Esophagus squamous epithelium (tissue), 4 donors: ENCODE results near the gene DNAJC13.

Source experiments
- CTCF ChIP-seq, 6 experiments: fragments of 450-650 bp in 4 of 6; fragments of 200-600 bp in 2 of 6; sonication (generic) in 2 of 6; IDR thresholded peaks; one replicate each; pipeline ENCODE4 v1.5.1; 2016 to 2019; ENCODE audit warnings: antibody characterized with exemption in 6 of 6, mild to moderate bottlenecking in 4 of 6, moderate library complexity in 4 of 6
- POLR2A ChIP-seq, 4 donors: fragments of 450-650 bp; IDR thresholded peaks; one replicate each; pipeline ENCODE4 v1.6.1; 2017; ENCODE audit warnings: antibody characterized with exemption in 4 of 4, mild to moderate bottlenecking in 4 of 4, moderate library complexity in 3 of 4

GRCh38 chr3:132570016-132570415, 152.7 kb downstream of the DNAJC13 start:
- TF ChIP-seq CTCF (IDR thresholded peaks at IDR 0.05): no peak
- TF ChIP-seq POLR2A (IDR thresholded peaks at IDR 0.05): no peak
